ENCODE measurements around the gene MICAL3. TPM values are rescaled to one million over a fixed set of nuclear protein-coding genes. Genes with fewer than 3 reads are reported as not detected.

Gene MICAL3
- total and polyA plus RNA-seq, 9 of the 15 experiments (the other 6 are each of a cell fraction or from before 2014, with no cell fraction given): 0.53 to 32.1 (median 12.3) TPM

DNA sequence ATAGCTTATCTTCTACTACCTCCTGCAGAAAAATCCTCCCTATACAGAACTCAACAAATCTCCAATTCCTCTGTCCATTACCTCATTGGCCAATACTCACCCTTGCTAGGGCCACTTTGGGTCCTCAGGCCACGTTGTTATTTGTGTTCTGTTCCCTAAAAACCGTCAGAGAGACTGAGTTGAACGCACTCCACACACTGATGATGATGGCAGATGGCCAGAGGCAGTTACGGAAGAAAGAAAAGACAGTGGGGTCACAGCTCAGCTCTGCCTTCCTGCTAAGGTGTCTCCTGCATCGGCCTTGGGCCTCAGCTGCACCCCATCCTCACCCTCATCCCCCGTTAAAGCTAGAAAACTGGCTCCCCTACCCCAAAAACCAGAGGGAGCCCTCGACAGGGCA is 66.2 kb downstream of the MICAL3 start (continued):
- no peak for TF ChIP-seq RBFOX2 (IDR thresholded peaks at IDR 0.05; ENCODE audit: low read depth, low read length)
- TF ChIP-seq, protein P1, sequence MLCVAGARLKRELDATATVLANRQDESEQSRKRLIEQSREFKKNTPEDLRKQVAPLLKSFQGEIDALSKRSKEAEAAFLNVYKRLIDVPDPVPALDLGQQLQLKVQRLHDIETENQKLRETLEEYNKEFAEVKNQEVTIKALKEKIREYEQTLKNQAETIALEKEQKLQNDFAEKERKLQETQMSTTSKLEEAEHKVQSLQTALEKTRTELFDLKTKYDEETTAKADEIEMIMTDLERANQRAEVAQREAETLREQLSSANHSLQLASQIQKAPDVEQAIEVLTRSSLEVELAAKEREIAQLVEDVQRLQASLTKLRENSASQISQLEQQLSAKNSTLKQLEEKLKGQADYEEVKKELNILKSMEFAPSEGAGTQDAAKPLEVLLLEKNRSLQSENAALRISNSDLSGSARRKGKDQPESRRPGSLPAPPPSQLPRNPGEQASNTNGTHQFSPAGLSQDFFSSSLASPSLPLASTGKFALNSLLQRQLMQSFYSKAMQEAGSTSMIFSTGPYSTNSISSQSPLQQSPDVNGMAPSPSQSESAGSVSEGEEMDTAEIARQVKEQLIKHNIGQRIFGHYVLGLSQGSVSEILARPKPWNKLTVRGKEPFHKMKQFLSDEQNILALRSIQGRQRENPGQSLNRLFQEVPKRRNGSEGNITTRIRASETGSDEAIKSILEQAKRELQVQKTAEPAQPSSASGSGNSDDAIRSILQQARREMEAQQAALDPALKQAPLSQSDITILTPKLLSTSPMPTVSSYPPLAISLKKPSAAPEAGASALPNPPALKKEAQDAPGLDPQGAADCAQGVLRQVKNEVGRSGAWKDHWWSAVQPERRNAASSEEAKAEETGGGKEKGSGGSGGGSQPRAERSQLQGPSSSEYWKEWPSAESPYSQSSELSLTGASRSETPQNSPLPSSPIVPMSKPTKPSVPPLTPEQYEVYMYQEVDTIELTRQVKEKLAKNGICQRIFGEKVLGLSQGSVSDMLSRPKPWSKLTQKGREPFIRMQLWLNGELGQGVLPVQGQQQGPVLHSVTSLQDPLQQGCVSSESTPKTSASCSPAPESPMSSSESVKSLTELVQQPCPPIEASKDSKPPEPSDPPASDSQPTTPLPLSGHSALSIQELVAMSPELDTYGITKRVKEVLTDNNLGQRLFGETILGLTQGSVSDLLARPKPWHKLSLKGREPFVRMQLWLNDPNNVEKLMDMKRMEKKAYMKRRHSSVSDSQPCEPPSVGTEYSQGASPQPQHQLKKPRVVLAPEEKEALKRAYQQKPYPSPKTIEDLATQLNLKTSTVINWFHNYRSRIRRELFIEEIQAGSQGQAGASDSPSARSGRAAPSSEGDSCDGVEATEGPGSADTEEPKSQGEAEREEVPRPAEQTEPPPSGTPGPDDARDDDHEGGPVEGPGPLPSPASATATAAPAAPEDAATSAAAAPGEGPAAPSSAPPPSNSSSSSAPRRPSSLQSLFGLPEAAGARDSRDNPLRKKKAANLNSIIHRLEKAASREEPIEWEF (CRISPR knock-in tag; IDR thresholded peaks at IDR 0.05): no peak
- TF ChIP-seq, protein P2, sequence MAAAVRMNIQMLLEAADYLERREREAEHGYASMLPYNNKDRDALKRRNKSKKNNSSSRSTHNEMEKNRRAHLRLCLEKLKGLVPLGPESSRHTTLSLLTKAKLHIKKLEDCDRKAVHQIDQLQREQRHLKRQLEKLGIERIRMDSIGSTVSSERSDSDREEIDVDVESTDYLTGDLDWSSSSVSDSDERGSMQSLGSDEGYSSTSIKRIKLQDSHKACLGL (CRISPR knock-in tag; IDR thresholded peaks at IDR 0.05; ENCODE audit: borderline replicate concordance, poor library complexity, severe bottlenecking): no peak

DNA sequence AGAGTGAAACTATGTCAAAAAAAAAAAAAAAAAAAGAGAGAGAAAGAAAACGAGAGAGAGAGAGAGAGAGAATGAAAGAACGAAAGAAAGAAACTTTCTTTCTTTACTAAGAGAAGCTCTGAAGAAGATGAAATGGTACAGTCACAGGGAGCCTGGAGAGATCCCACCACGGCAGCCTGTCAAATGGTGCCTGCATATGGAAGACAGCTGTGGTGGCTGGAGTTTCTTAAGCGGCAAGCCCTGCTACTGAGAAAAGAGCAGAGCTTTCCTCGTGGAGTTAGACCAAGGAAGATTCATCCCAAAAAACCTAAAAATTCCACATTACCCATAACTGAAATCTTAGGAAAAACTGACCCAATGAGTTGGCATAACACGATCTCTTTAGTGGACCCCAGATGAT is 66.7 kb downstream of the MICAL3 start:
- H3K79me2 ChIP-seq (ENCODE audit: control insufficient read depth, insufficient read depth, low read length): peaks cover 3% of the 10 kb centered on the region; the same call in 1 of the 3 replicates
- WGBS (ENCODE audit: insufficient coverage, low coverage, missing lambda C conversion rate): 79% methylated on average over 4 of the region's 6 CpGs
- no peaks in the 10 kb centered on the region for H3K27me3 ChIP-seq (ENCODE audit: control insufficient read depth in 2 of 2, insufficient read depth in 2 of 2, low read length in 2 of 2)
- H4K20me1 ChIP-seq (replicated peaks; ENCODE audit: control insufficient read depth, insufficient read depth, low read length): peaks cover 23% of the 10 kb centered on the region
- no peak overlapping the region for H3K4me3 ChIP-seq
- ChIA-PET CTCF (ENCODE audit: low intra/inter-chr PET ratio) (no interaction called here), POLR2A (interaction anchor here (1.0 to 3.3 kb wide), 3 partner anchors 11 to 14 kb away, joined by 5 to 14 read pairs (median 6); no protein-coding TSS in a partner anchor)
- intact Hi-C loops (cut with micrococcal nuclease): no loop called here
- BruUV-seq (replicated peaks): no TSS peak
- H3K9ac ChIP-seq (ENCODE audit: insufficient read depth in 1 of 2, low read depth in 2 of 2, low read length in 2 of 2): no peak overlapping the region
- TF ChIP-seq, protein P3, sequence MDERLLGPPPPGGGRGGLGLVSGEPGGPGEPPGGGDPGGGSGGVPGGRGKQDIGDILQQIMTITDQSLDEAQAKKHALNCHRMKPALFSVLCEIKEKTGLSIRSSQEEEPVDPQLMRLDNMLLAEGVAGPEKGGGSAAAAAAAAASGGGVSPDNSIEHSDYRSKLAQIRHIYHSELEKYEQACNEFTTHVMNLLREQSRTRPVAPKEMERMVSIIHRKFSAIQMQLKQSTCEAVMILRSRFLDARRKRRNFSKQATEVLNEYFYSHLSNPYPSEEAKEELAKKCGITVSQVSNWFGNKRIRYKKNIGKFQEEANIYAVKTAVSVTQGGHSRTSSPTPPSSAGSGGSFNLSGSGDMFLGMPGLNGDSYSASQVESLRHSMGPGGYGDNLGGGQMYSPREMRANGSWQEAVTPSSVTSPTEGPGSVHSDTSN (CRISPR knock-in tag; IDR thresholded peaks at IDR 0.05; ENCODE audit: low read depth): no peak
- TF ChIP-seq, protein P3 (tag; conservative IDR thresholded peaks at IDR 0.05; ENCODE audit: low read depth): no peak
- no peak for TF ChIP-seq HDAC2 (IDR thresholded peaks at IDR 0.05)
- TF ChIP-seq ZNF561 (CRISPR knock-in tag; conservative IDR thresholded peaks at IDR 0.05): no peak
- no peak for TF ChIP-seq ETV6 (IDR thresholded peaks at IDR 0.05; ENCODE audit: borderline replicate concordance in 1 of 2, low read depth in 2 of 2, low read length in 1 of 2)
- no peak for TF ChIP-seq ETV6 (CRISPR knock-in tag; IDR thresholded peaks at IDR 0.05; ENCODE audit: borderline replicate concordance)
- no peak for TF ChIP-seq CREB1 (IDR thresholded peaks at IDR 0.05)
- no peak for TF ChIP-seq CREB1 (CRISPR knock-in tag; IDR thresholded peaks at IDR 0.05)
- no peaks in the 10 kb centered on the region for H3K9me1 ChIP-seq (ENCODE audit: control insufficient read depth, insufficient read depth, low read length)
- in situ Hi-C loops (cut with MboI): no loop called here
- ATAC-seq (no peak), DNase-seq (ENCODE audit: extremely low read depth in 1 of 4, low spot score in 3 of 4) (no peak), FAIRE-seq (no peak)
- H3K9me3 ChIP-seq (replicated peaks; ENCODE audit: control insufficient read depth, insufficient read depth, low read depth, low read length): no peaks in the 10 kb centered on the region
- no peaks in the 10 kb centered on the region for H3K36me3 ChIP-seq (ENCODE audit: control insufficient read depth, insufficient read depth, low read length)
- no peak overlapping the region for H3K27ac ChIP-seq (ENCODE audit: extremely low read depth, low read depth, low read length)
- peaks cover 0 to 10% of the 10 kb centered on the region in 2 experiments; a peak in 3 of 5 replicates for H3K4me1 ChIP-seq (replicated peaks in 1 of 2; ENCODE audit: control insufficient read depth in 2 of 2, insufficient read depth in 2 of 2, low read length in 2 of 2)
- H2AFZ ChIP-seq (ENCODE audit: low read depth, low read length): no peak overlapping the region
- no peak overlapping the region for H3K4me2 ChIP-seq (ENCODE audit: insufficient read depth, low read length)

Measured in K562 (cell line).